Loucy (cell line): ENCODE data around the gene SERPINA5.

ENCODE experiments used
- H2AFZ ChIP-seq: fragments of 200-600 bp; sonication (generic); 2 replicates; pipeline ENCODE4 v1.6.0; 2016; ENCODE audit warnings: antibody characterized with exemption, mild to moderate bottlenecking, low read length, moderate library complexity
- H3F3A ChIP-seq: fragments of 200-600 bp; 2 replicates; pipeline ENCODE4 v1.6.0; 2016; ENCODE audit warnings: antibody characterized with exemption, low read depth, mild to moderate bottlenecking
- H3K27me3 ChIP-seq: fragments of 200-600 bp; sonication (generic); 2 replicates; pipeline ENCODE4 v1.6.1; 2014; ENCODE audit warnings: low read length, mild to moderate bottlenecking; ENCODE audit not compliant: insufficient read depth, poor library complexity, severe bottlenecking
- H3K36me3 ChIP-seq: fragments of 200-600 bp; sonication (generic); 2 replicates; pipeline ENCODE4 v1.6.1; 2016; ENCODE audit warnings: low read length; ENCODE audit not compliant: insufficient read depth
- H3K4me1 ChIP-seq: fragments of 200-600 bp; sonication (generic); 2 replicates; pipeline ENCODE4 v1.5.1; 2014; ENCODE audit warnings: low read length, mild to moderate bottlenecking; ENCODE audit not compliant: insufficient read depth, poor library complexity, severe bottlenecking
- H3K4me2 ChIP-seq: fragments of 200-600 bp; sonication (generic); 2 replicates; pipeline ENCODE4 v1.6.0; 2014; ENCODE audit warnings: antibody characterized with exemption, low read length, low read depth, mild to moderate bottlenecking; ENCODE audit not compliant: poor library complexity, severe bottlenecking
- H3K4me3 ChIP-seq: fragments of 200-600 bp; sonication (generic); 2 replicates; pipeline ENCODE4 v1.5.1; 2014; ENCODE audit warnings: low read length, mild to moderate bottlenecking, mixed read lengths; ENCODE audit not compliant: poor library complexity, severe bottlenecking
- H3K79me2 ChIP-seq: fragments of 200-600 bp; sonication (generic); 2 replicates; pipeline ENCODE4 v1.6.1; 2014; ENCODE audit warnings: low read length; ENCODE audit not compliant: insufficient read depth
- H3K9ac ChIP-seq: fragments of 200-600 bp; sonication (generic); 2 replicates; pipeline ENCODE4 v1.6.0; 2014; ENCODE audit warnings: mild to moderate bottlenecking, low read depth, low read length, moderate library complexity; ENCODE audit not compliant: poor library complexity, severe bottlenecking
- H3K9me2 ChIP-seq: fragments of 200-600 bp; sonication (generic); replicated peaks from 2 replicates; pipeline ENCODE4 v1.6.1; 2016; ENCODE audit warnings: low read depth, low read length, mixed read lengths
- H3K9me3 ChIP-seq: fragments of 200-600 bp; sonication (generic); 2 replicates; pipeline ENCODE4 v1.6.1; 2014; ENCODE audit warnings: mild to moderate bottlenecking, antibody characterized with exemption, low read length, low read depth; ENCODE audit not compliant: insufficient read depth
- H4K20me1 ChIP-seq: fragments of 200-600 bp; sonication (generic); 2 replicates; pipeline ENCODE4 v1.6.0; 2014; ENCODE audit warnings: antibody characterized with exemption, low read length, mild to moderate bottlenecking; ENCODE audit not compliant: insufficient read depth, poor library complexity, severe bottlenecking
- EZH2phosphoT487 ChIP-seq: fragments of 200-600 bp; IDR thresholded peaks from 2 replicates; pipeline ENCODE4 v1.6.1; 2018; ENCODE audit warnings: antibody characterized with exemption, mild to moderate bottlenecking, moderate library complexity, borderline replicate concordance
- TF ChIP-seq, protein P1 (sequence below): fragments of 200-600 bp; sonication (generic); conservative IDR thresholded peaks from 2 replicates; pipeline ENCODE4 v1.5.1; 2014; ENCODE audit warnings: mild to moderate bottlenecking, antibody characterized with exemption, low read length

Gene SERPINA5

DNA sequence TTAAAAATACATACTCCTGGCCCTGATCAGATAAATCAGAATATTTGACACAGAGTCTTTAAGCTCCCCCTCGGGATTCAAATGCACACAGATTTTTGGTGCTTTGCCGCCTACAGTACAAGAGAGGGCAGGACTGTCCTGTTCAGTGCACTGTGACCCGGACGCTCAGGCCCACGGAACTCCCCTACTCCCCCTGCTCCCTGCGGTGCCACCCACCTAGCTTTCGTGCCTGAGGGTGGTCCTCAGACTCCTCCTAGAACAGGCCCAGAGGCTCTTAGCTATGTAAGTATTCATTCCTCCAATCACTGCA, 17.2 kb downstream of the SERPINA5 start:
- Histone ChIP-seq H3K9ac (no peak overlapping the region), H3K27me3 (no peaks in the 10 kb centered on the region), H4K20me1 (no peaks in the 10 kb centered on the region), H3K4me2 (no peak overlapping the region), H3K36me3 (no peaks in the 10 kb centered on the region), H3F3A (no peaks in the 10 kb centered on the region), H3K4me1 (no peaks in the 10 kb centered on the region), H3K9me2 (no peaks in the 10 kb centered on the region), H3K4me3 (no peak overlapping the region), H3K79me2 (no peaks in the 10 kb centered on the region), H2AFZ (no peak overlapping the region), H3K9me3 (0 out of 2 replicates have a peak, but pooled peaks cover 2% of the 10 kb centered on the region)
- no peak for TF ChIP-seq EZH2phosphoT487
- TF ChIP-seq, protein P1, sequence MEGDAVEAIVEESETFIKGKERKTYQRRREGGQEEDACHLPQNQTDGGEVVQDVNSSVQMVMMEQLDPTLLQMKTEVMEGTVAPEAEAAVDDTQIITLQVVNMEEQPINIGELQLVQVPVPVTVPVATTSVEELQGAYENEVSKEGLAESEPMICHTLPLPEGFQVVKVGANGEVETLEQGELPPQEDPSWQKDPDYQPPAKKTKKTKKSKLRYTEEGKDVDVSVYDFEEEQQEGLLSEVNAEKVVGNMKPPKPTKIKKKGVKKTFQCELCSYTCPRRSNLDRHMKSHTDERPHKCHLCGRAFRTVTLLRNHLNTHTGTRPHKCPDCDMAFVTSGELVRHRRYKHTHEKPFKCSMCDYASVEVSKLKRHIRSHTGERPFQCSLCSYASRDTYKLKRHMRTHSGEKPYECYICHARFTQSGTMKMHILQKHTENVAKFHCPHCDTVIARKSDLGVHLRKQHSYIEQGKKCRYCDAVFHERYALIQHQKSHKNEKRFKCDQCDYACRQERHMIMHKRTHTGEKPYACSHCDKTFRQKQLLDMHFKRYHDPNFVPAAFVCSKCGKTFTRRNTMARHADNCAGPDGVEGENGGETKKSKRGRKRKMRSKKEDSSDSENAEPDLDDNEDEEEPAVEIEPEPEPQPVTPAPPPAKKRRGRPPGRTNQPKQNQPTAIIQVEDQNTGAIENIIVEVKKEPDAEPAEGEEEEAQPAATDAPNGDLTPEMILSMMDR: no peak

DNA sequence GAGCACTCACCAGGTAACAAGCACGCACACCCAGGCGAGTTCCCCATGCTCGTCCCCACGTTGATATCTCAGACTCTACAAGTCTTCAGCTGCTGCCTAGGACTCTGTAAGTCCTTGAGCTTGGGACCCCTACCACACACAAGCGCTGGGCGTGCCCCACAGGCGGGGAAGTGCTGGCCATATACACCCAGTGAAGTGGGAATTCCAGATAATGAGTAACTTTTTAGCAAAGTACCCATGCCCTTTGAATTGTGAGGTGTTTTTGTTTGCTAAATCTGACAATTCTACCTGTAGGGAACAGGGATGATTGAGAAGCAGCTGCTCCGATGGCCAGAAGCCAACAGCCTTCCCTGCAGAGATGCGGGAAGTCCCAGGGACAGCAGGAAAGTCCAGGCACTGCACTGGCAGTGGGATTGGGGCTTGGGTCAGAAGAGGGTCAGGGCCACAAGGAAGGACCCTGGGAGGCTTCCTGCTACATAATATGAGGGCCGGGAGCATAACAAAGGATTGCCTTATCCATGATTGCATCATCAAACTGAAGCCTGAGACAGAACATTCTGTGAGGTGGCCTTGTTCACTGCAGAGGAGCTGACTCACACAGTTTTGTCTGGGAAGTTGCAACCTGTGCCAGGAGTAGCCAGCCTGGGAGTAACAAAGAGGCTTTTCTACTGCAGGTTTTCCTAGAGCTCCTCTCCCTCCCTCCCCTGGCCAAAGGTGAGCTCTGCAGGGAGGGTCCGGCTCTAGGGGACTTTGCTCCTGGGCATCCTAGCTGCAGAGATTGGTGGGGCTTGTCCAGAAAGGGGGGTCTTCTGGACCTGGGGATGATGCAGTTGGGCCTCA, 17.8 kb downstream of the SERPINA5 start:
- Histone ChIP-seq H3K27me3 (no peaks in the 10 kb centered on the region), H3K4me1 (no peaks in the 10 kb centered on the region), H3K9ac (no peak overlapping the region), H4K20me1 (no peaks in the 10 kb centered on the region), H2AFZ (no peak overlapping the region), H3K4me2 (no peak overlapping the region), H3K36me3 (no peaks in the 10 kb centered on the region), H3K4me3 (no peak overlapping the region), H3K9me3 (0 out of 2 replicates have a peak, but pooled peaks cover 2% of the 10 kb centered on the region), H3F3A (no peaks in the 10 kb centered on the region), H3K9me2 (no peaks in the 10 kb centered on the region), H3K79me2 (no peaks in the 10 kb centered on the region)
- TF ChIP-seq EZH2phosphoT487: no peak
- TF ChIP-seq, protein P1: no peak

DNA sequence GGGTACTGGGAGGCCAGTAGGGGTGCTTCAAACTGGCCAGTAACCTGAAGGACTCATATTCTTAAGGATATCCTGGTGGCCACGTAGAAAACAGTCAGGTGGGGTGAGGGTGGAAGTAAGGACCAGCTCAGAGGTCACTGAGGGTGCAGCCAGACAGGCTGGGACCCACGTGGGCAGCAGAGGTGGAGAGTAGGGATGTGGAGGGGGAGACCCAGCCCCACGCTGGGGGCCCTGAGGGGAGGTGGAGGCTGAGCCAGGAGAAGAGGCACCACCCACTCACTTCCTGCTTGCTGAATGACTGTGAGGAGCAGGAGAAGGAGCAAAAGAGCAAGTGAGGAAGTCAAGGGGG, 18.4 kb downstream of the SERPINA5 start:
- no peak overlapping the region for H3K4me2 ChIP-seq
- TF ChIP-seq, protein P1: no peak
- no peak for TF ChIP-seq EZH2phosphoT487

More for the DNA sequence above, 18.4 kb downstream of the SERPINA5 start:
- H2AFZ ChIP-seq: no peak overlapping the region
- no peaks in the 10 kb centered on the region for H3K4me1 ChIP-seq
- H3K9ac ChIP-seq: no peak overlapping the region
- H3K9me2 ChIP-seq: no peaks in the 10 kb centered on the region
- no peaks in the 10 kb centered on the region for H3F3A ChIP-seq
- no peaks in the 10 kb centered on the region for H3K36me3 ChIP-seq
- H3K9me3 ChIP-seq: no peaks in the 10 kb centered on the region
- no peaks in the 10 kb centered on the region for H3K27me3 ChIP-seq
- H4K20me1 ChIP-seq: no peaks in the 10 kb centered on the region
- no peak overlapping the region for H3K4me3 ChIP-seq
- H3K79me2 ChIP-seq: no peaks in the 10 kb centered on the region
